SK-N-SH treated with all-trans-retinoic acid at 6 μM for 48 hours (cell line): ENCODE results near the gene UBTD1.

Experiments used
- ATAC-seq: fragments of 200-7000 bp; cut with Tn5 transposase; 3 replicates; pipeline ENCODE4 v1.9.1; 2020; ENCODE audit warnings: mild to moderate bottlenecking, moderate library complexity
- ARNTL ChIP-seq: fragments of 450-650 bp; formaldehyde crosslinking; IDR thresholded peaks from 2 replicates; pipeline ENCODE4 v1.5.0; 2020; ENCODE audit warnings: low read depth, mild to moderate bottlenecking, moderate library complexity, borderline replicate concordance
- CREB5 ChIP-seq: fragments of 250-450 bp; sonication (Bioruptor Pico); IDR thresholded peaks from 2 replicates; pipeline ENCODE4 v1.5.1; 2020; ENCODE audit warnings: low read depth, mild to moderate bottlenecking, moderate library complexity
- CSDC2 ChIP-seq: fragments of 250-450 bp; sonication (Bioruptor Pico); IDR thresholded peaks from 2 replicates; pipeline ENCODE4 v1.5.0; 2020; ENCODE audit warnings: mild to moderate bottlenecking, moderate library complexity
- CSRNP3 ChIP-seq: fragments of 250-450 bp; sonication (Bioruptor Pico); IDR thresholded peaks from 2 replicates; pipeline ENCODE4 v1.5.1; 2021; ENCODE audit warnings: mild to moderate bottlenecking, moderate library complexity
- GLIS3 ChIP-seq: fragments of 250-450 bp; sonication (Bioruptor Pico); IDR thresholded peaks from 2 replicates; pipeline ENCODE4 v1.5.0; 2020; ENCODE audit warnings: mild to moderate bottlenecking, moderate library complexity
- ISL1 ChIP-seq: fragments of 250-450 bp; sonication (Bioruptor Pico); IDR thresholded peaks from 2 replicates; pipeline ENCODE4 v2.1.2; 2022; ENCODE audit warnings: mild to moderate bottlenecking, moderate library complexity
- OSR1 ChIP-seq: fragments of 250-450 bp; sonication (Bioruptor Pico); IDR thresholded peaks from 2 replicates; pipeline ENCODE4 v1.8.0; 2022; ENCODE audit warnings: moderate library complexity, mild to moderate bottlenecking, inconsistent platforms
- PATZ1 ChIP-seq: fragments of 250-450 bp; sonication (Bioruptor Pico); IDR thresholded peaks from 2 replicates; pipeline ENCODE4 v1.8.0; 2020; ENCODE audit warnings: mild to moderate bottlenecking, moderate library complexity, borderline replicate concordance
- POU6F1 ChIP-seq: fragments of 250-450 bp; sonication (Bioruptor Pico); IDR thresholded peaks from 2 replicates; pipeline ENCODE4 v1.8.0; 2021; ENCODE audit warnings: low read depth, mild to moderate bottlenecking, moderate library complexity, borderline replicate concordance
- PPARA ChIP-seq: fragments of 250-450 bp; sonication (Bioruptor Pico); IDR thresholded peaks from 2 replicates; pipeline ENCODE4 v1.5.0; 2020; ENCODE audit warnings: mild to moderate bottlenecking, borderline replicate concordance
- SNAI2 ChIP-seq: fragments of 250-450 bp; sonication (Bioruptor Pico); IDR thresholded peaks from 2 replicates; pipeline ENCODE4 v1.5.0; 2020; ENCODE audit warnings: mild to moderate bottlenecking, moderate library complexity
- TCF4 ChIP-seq: fragments of 250-450 bp; sonication (Bioruptor Pico); IDR thresholded peaks from 2 replicates; pipeline ENCODE4 v1.8.0; 2021; ENCODE audit warnings: mild to moderate bottlenecking, moderate library complexity, borderline replicate concordance
- TOX ChIP-seq: fragments of 250-450 bp; sonication (Bioruptor Pico); IDR thresholded peaks from 2 replicates; pipeline ENCODE4 v1.8.0; 2021; ENCODE audit warnings: mild to moderate bottlenecking, moderate library complexity, borderline replicate concordance
- TSHZ2 ChIP-seq: fragments of 250-450 bp; sonication (Bioruptor Pico); IDR thresholded peaks from 2 replicates; pipeline ENCODE4 v1.5.0; 2020; ENCODE audit warnings: mild to moderate bottlenecking, moderate library complexity
- ZC3H10 ChIP-seq: fragments of 250-450 bp; sonication (Bioruptor Pico); IDR thresholded peaks from 2 replicates; pipeline ENCODE4 v1.5.1; 2021; ENCODE audit warnings: mild to moderate bottlenecking, moderate library complexity
- ZFP30 ChIP-seq: fragments of 450-650 bp; formaldehyde crosslinking; IDR thresholded peaks from 2 replicates; pipeline ENCODE4 v1.5.0; 2022; ENCODE audit warnings: mild to moderate bottlenecking, moderate library complexity
- ZNF565 ChIP-seq: fragments of 450-650 bp; formaldehyde crosslinking; conservative IDR thresholded peaks from 2 replicates; pipeline ENCODE4 v1.5.0; 2020; ENCODE audit warnings: low read depth, mild to moderate bottlenecking, moderate library complexity
- ZNF70 ChIP-seq: fragments of 450-650 bp; formaldehyde crosslinking; IDR thresholded peaks from 2 replicates; pipeline ENCODE4 v1.5.0; 2020; ENCODE audit warnings: mild to moderate bottlenecking, moderate library complexity
- ZNF8 ChIP-seq: fragments of 450-650 bp; formaldehyde crosslinking; IDR thresholded peaks from 2 replicates; pipeline ENCODE4 v1.5.0; 2020; ENCODE audit warnings: mild to moderate bottlenecking, moderate library complexity

The UBTD1 gene

GRCh38 chr10:97546456-97547270 is 47.9 kb downstream of the UBTD1 start:
- TF ChIP-seq CSDC2 (CRISPR knock-in tag) (no peak), ZNF8 (CRISPR knock-in tag) (no peak), SNAI2 (CRISPR knock-in tag) (no peak), TSHZ2 (CRISPR knock-in tag) (no peak), ZNF70 (CRISPR knock-in tag) (no peak), PPARA (CRISPR knock-in tag) (no peak), OSR1 (CRISPR knock-in tag) (no peak), CREB5 (no peak), ZNF565 (no peak), TCF4 (CRISPR knock-in tag) (no peak), POU6F1 (CRISPR knock-in tag) (no peak), GLIS3 (CRISPR knock-in tag) (no peak), TOX (no peak), PATZ1 (CRISPR knock-in tag) (no peak), ZFP30 (CRISPR knock-in tag) (no peak), ARNTL (CRISPR knock-in tag) (no peak), CSRNP3 (CRISPR knock-in tag) (no peak)

GRCh38 chr10:97547271-97547600 is 48.5 kb downstream of the UBTD1 start:
- TF ChIP-seq CREB5, result no peak
- no peak for TF ChIP-seq TCF4 (CRISPR knock-in tag)
- no peak for TF ChIP-seq GLIS3 (CRISPR knock-in tag)
- TF ChIP-seq ZFP30 (CRISPR knock-in tag), result no peak
- TF ChIP-seq ARNTL (CRISPR knock-in tag), result no peak
- TF ChIP-seq PPARA (CRISPR knock-in tag), result no peak
- no peak for TF ChIP-seq ISL1 (CRISPR knock-in tag)
- no peak for TF ChIP-seq ZC3H10
- no peak for TF ChIP-seq TOX
- TF ChIP-seq POU6F1 (CRISPR knock-in tag), result no peak
- ATAC-seq, result no peak

More at GRCh38 chr10:97546456-97547270, 47.9 kb downstream of the UBTD1 start:
- ATAC-seq, result no peak
